AG04449 (cell line): ENCODE measurements around the gene SPSB1.

Experiments used
- CTCF ChIA-PET: fragments of 350-600 bp; formaldehyde crosslinking; extraction: SDS; loops from one replicate; lab custom pipeline; 2021; ENCODE audit warnings: antibody characterized with exemption; lab: Yijun Ruan, JAX
- POLR2A ChIA-PET: fragments of 400-600, 350-600 bp; formaldehyde crosslinking; extraction: SDS; loops from one replicate; lab custom pipeline; 2020; ENCODE audit warnings: antibody characterized with exemption, inconsistent platforms; lab: Yijun Ruan, JAX
- DNase-seq: peaks from one replicate; pipeline ENCODE4 v3.0.0-alpha.2; 2010; ENCODE audit warnings: low read depth, low spot score
- H3K4me3 ChIP-seq: 2 replicates; pipeline ENCODE4 v1.5.1; 2011; ENCODE audit warnings: low read depth, mild to moderate bottlenecking, control low read depth, low read length
- CTCF ChIP-seq: IDR thresholded peaks from one replicate; pipeline ENCODE4 v1.5.1; 2011; ENCODE audit warnings: mild to moderate bottlenecking, moderate library complexity, low read length, control low read depth, inconsistent platforms; ENCODE audit not compliant: insufficient read depth; ENCODE audit errors: missing control alignments

The SPSB1 gene

GRCh38 chr1:9413071-9413876, 120.6 kb downstream of the SPSB1 start:
- ChIA-PET CTCF (interaction anchor here (1.0 to 1.5 kb wide), 6 partner anchors 8 to 15 kb away, joined by 3 to 5 read pairs (median 4); no protein-coding TSS in a partner anchor), POLR2A (interaction anchor here (0.8 to 1.9 kb wide), 7 partner anchors 9 to 93 kb away, joined by 3 to 11 read pairs (median 4); no protein-coding TSS in a partner anchor)
- no peak for TF ChIP-seq CTCF
- no peak for DNase-seq
- H3K4me3 ChIP-seq, result peak overlapping the region; percentile 18

GRCh38 chr1:9413877-9414213, 121.2 kb downstream of the SPSB1 start:
- peak; percentile 61 for DNase-seq
- ChIA-PET CTCF (interaction anchor here (1.3 to 1.5 kb wide), 3 partner anchors 9 to 16 kb away, joined by 3 to 4 read pairs (median 3); no protein-coding TSS in a partner anchor), POLR2A (interaction anchor here (1.1 to 1.8 kb wide), 3 partner anchors 8 to 25 kb away, joined by 4 to 11 read pairs (median 4); no protein-coding TSS in a partner anchor)
- no peak overlapping the region for H3K4me3 ChIP-seq
- TF ChIP-seq CTCF, result no peak

GRCh38 chr1:9416506-9416905, 123.8 kb downstream of the SPSB1 start:
- no peak for DNase-seq
- TF ChIP-seq CTCF, result no peak
- no peak overlapping the region for H3K4me3 ChIP-seq
- CTCF ChIA-PET, result no interaction called here
- POLR2A ChIA-PET, result no interaction called here

- TF ChIP-seq CTCF, result no peak
- H3K4me3 ChIP-seq, result no peak overlapping the region
- no peak for DNase-seq
- CTCF ChIA-PET, result no interaction called here
- POLR2A ChIA-PET, result no interaction called here
Observed at GRCh38 chr1:9416918-9417500, 124.3 kb downstream of the SPSB1 start.

- H3K4me3 ChIP-seq, result no peak overlapping the region
- CTCF ChIA-PET, result no interaction called here
- no peak for TF ChIP-seq CTCF
- POLR2A ChIA-PET, result no interaction called here
- DNase-seq, result no peak
Observed at GRCh38 chr1:9417695-9418094, 125.0 kb downstream of the SPSB1 start.

GRCh38 chr1:9418851-9419250, 126.2 kb downstream of the SPSB1 start:
- POLR2A ChIA-PET, result no interaction called here

More at GRCh38 chr1:9418851-9419250, 126.2 kb downstream of the SPSB1 start:
- no peak for DNase-seq
- H3K4me3 ChIP-seq, result no peak overlapping the region
- CTCF ChIA-PET, result no interaction called here
- no peak for TF ChIP-seq CTCF
